K562 (cell line): Measurements from ENCODE around the gene PHKB. TPM values are rescaled to one million over a fixed set of nuclear protein-coding genes. Genes with fewer than 3 reads are reported as not detected.

Experiments used
- CTBP1 ChIP-seq: fragments of 450-650 bp; IDR thresholded peaks from 2 replicates; pipeline ENCODE4 v1.6.1; 2016; ENCODE audit warnings: borderline replicate concordance
- EP300 ChIP-seq: IDR thresholded peaks from 2 replicates; pipeline ENCODE4 v1.6.1; 2012; ENCODE audit warnings: low read length, improper control_type of control experiment
- ETV6 ChIP-seq, 3 experiments: fragments of 150-350 bp in 1 of 3; sonication (generic) in 1 of 3; formaldehyde crosslinking in 1 of 3; IDR thresholded peaks; 2 replicates each; pipeline versions ENCODE4 v1.6.1 to v1.8.0; 2014 to 2022; ENCODE audit warnings: borderline replicate concordance in 2 of 3, low read depth in 2 of 3, antibody characterized with exemption in 1 of 3, low read length in 1 of 3, mild to moderate bottlenecking in 1 of 3, missing genetic modification reagents in 1 of 3
- EWSR1 ChIP-seq: fragments of 450-650 bp; IDR thresholded peaks from 2 replicates; pipeline ENCODE4 v1.6.1; 2018; ENCODE audit warnings: borderline replicate concordance, mild to moderate bottlenecking, low read depth, moderate library complexity; ENCODE audit not compliant: partially characterized antibody
- FOXA1 ChIP-seq: fragments of 450-650 bp; IDR thresholded peaks from 2 replicates; pipeline ENCODE4 v1.6.1; 2016; ENCODE audit warnings: mild to moderate bottlenecking, borderline replicate concordance
- JUND ChIP-seq, 2 experiments: IDR thresholded peaks; 2 replicates in 1 of 2; 3 replicates in 1 of 2; pipeline ENCODE4 v1.6.1; 2011; ENCODE audit warnings: borderline replicate concordance in 2 of 2, low read depth in 2 of 2, low read length in 2 of 2, improper control_type of control experiment in 1 of 2, missing biosample characterization in 1 of 2, missing genetic modification characterization in 1 of 2, missing genetic modification reagents in 1 of 2
- KAT7 ChIP-seq: sonication (generic); formaldehyde crosslinking; IDR thresholded peaks from 2 replicates; pipeline ENCODE4 v1.8.0; 2022; ENCODE audit warnings: missing genetic modification reagents, mild to moderate bottlenecking, borderline replicate concordance
- KDM5B ChIP-seq: fragments of 200-600 bp; sonication (generic); IDR thresholded peaks from 2 replicates; pipeline ENCODE4 v1.6.1; 2012; ENCODE audit warnings: low read depth, mild to moderate bottlenecking, moderate library complexity, low read length, control low read depth, inconsistent platforms; ENCODE audit not compliant: insufficient replicate concordance
- KLF6 ChIP-seq: fragments of 250-450 bp; sonication (Bioruptor Pico); IDR thresholded peaks from 2 replicates; pipeline ENCODE4 v1.4.0; 2020; ENCODE audit warnings: mild to moderate bottlenecking, moderate library complexity, borderline replicate concordance
- MEF2D ChIP-seq: conservative IDR thresholded peaks from 2 replicates; pipeline ENCODE4 v1.6.1; 2016; ENCODE audit warnings: low read depth, missing genetic modification characterization, missing compliant biosample characterization
- MTA3 ChIP-seq: fragments of 450-650 bp; formaldehyde crosslinking; IDR thresholded peaks from 2 replicates; pipeline ENCODE4 v1.6.1; 2017; ENCODE audit warnings: mild to moderate bottlenecking, borderline replicate concordance
- NR1H2 ChIP-seq: sonication (generic); formaldehyde crosslinking; IDR thresholded peaks from 2 replicates; pipeline ENCODE4 v1.4.0; 2020; ENCODE audit warnings: mild to moderate bottlenecking, missing genetic modification reagents
- NR2F6 ChIP-seq: fragments of 450-650 bp; formaldehyde crosslinking; IDR thresholded peaks from 2 replicates; pipeline ENCODE4 v1.4.0; 2020; ENCODE audit warnings: mild to moderate bottlenecking
- SMARCE1 ChIP-seq: fragments of 450-650 bp; IDR thresholded peaks from 2 replicates; pipeline ENCODE4 v1.7.1; 2016; ENCODE audit warnings: mild to moderate bottlenecking
- SNIP1 ChIP-seq: fragments of 450-650 bp; IDR thresholded peaks from 2 replicates; pipeline ENCODE4 v1.7.1; 2017; ENCODE audit warnings: low read depth, mild to moderate bottlenecking
- SRSF1 ChIP-seq: fragments of 200-400 bp; formaldehyde crosslinking; IDR thresholded peaks from 2 replicates; pipeline ENCODE4 v1.6.1; 2017; ENCODE audit warnings: mild to moderate bottlenecking, low read depth, low read length, moderate library complexity
- TBL1XR1 ChIP-seq, 2 experiments: IDR thresholded peaks; 2 replicates each; pipeline ENCODE4 v1.6.1; 2012; ENCODE audit warnings: improper control_type of control experiment in 2 of 2, low read length in 2 of 2, mild to moderate bottlenecking in 1 of 2
- ZKSCAN1 ChIP-seq: fragments of 150-350 bp; IDR thresholded peaks from 2 replicates; pipeline ENCODE4 v1.6.1; 2016; ENCODE audit warnings: low read depth, low read length
- ZNF445 ChIP-seq: fragments of 250-450 bp; sonication (Bioruptor Pico); IDR thresholded peaks from 2 replicates; pipeline ENCODE4 v1.4.0; 2020; ENCODE audit warnings: low read depth, mild to moderate bottlenecking, moderate library complexity
- ZNF75A ChIP-seq: fragments of 450-650 bp; formaldehyde crosslinking; IDR thresholded peaks from 2 replicates; pipeline ENCODE4 v1.4.0; 2020; ENCODE audit warnings: mild to moderate bottlenecking
- polyA plus RNA-seq, 8 experiments: library from polyadenylated mRNA; depleted of rRNA in 4 of 8; stranded (reverse) in 5 of 8; unstranded in 3 of 8; fragments of >200 nt; fragmentation: Nextera tagmentation in 2 of 8; fragmentation: Illumina TruSeq in 1 of 8; extraction: Ambion mirVana in 2 of 8; extraction: Trizol in 1 of 8; gene quantifications; 2 replicates each; pipeline versions ENCODE4 v1.2.1 to v1.2.3, GENCODE V29; 2011 to 2014; ENCODE audit warnings: inconsistent platforms in 1 of 8, missing spikeins in 1 of 8
- total RNA-seq, 7 experiments: library from RNA; depleted of rRNA in 6 of 7; stranded (reverse); fragments of >200 nt in 6 of 7; fragmentation: Illumina TruSeq in 2 of 7; extraction: Trizol in 2 of 7; gene quantifications; 2 replicates each; pipeline versions ENCODE4 v1.2.1 to v1.2.3, GENCODE V29; 2011 to 2021; ENCODE audit warnings: low replicate concordance in 1 of 7
- TF ChIP-seq, protein P1 (sequence below): fragments of 250-450 bp; sonication (Bioruptor Pico); IDR thresholded peaks from 2 replicates; pipeline ENCODE4 v1.8.0; 2022; ENCODE audit warnings: inconsistent platforms
- TF ChIP-seq, protein P2 (sequence below): fragments of 250-450 bp; sonication (Bioruptor Pico); IDR thresholded peaks from 2 replicates; pipeline ENCODE4 v1.6.1; 2021; ENCODE audit warnings: mild to moderate bottlenecking
- TF ChIP-seq, protein P3 (sequence below), 3 experiments: IDR thresholded peaks in 2 of 3; conservative IDR thresholded peaks in 1 of 3; 2 replicates each; pipeline ENCODE4 v1.5.1; 2011 to 2012; ENCODE audit warnings: low read length in 3 of 3, mild to moderate bottlenecking in 3 of 3, control low read depth in 2 of 3, improper control_type of control experiment in 1 of 3, inconsistent platforms in 1 of 3, low read depth in 1 of 3, mixed read lengths in 1 of 3, moderate library complexity in 1 of 3; ENCODE audit not compliant: insufficient read depth in 2 of 3

Gene PHKB
- total and polyA plus RNA-seq, 9 of the 15 experiments (the other 6 are each of a cell fraction or from before 2014, with no cell fraction given): 24.7 to 92.3 (median 67.0) TPM

DNA sequence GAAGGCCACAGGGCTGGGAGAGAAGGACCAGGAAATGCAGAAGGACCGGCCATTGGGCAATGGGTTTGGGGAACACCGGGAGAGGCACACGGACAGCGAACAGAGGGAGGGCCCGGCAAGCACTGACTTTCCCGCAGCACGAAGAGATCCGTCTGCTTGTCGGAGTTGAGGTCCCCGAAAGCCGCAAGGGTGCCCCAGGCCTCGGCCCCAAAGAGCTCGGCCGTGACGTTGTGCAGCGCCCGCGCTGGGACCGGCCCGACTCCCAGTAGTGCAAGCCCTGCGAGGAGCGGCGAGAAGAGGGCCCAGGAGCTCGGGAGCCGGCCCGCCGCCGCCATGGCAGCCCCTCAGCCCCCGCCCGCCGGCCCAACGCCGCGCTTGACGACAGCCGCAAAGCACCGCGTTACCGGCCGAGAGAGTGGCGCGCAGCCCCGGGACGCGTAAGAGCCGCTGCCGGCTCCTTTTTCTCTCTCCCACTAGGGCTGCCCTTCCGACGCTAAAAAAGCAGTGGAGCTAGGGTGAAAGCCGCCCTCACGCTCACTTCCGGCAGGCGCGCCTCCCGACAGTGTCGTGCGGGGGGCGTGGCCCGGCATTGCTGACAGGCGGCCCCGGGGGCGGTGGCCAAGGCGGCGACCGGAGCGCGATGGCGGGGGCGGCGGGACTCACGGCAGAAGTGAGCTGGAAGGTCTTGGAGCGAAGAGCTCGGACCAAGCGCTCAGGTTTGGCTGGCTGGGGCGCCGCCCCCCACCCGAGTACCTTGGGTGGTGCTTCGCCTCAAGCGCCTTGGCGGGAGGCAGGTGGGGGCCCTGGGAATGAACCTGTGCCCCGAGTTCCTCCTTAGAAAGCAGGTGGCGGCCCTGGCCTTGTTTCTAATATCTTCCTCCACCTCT lies at the start of gene PHKB, which contains the start of gene ITFG1 (continued):
- TF ChIP-seq ETV6 (IDR thresholded peaks at IDR 0.05; ENCODE audit: borderline replicate concordance in 1 of 2, low read depth in 2 of 2, low read length in 1 of 2): 0 out of 4 replicates have a peak, but pooled peaks of 1 of the 2 experiments have one; percentile 17
- TF ChIP-seq ETV6 (CRISPR knock-in tag; IDR thresholded peaks at IDR 0.05; ENCODE audit: borderline replicate concordance): no peak
- no peak for TF ChIP-seq TBL1XR1 (IDR thresholded peaks at IDR 0.05; ENCODE audit: low read length in 2 of 2)
- TF ChIP-seq EP300: peak; percentile 30; the same call in 1 of the 2 replicates
- TF ChIP-seq EWSR1: no peak
- no peak for TF ChIP-seq MEF2D (tag)
- TF ChIP-seq CTBP1: peak; percentile 66
- TF ChIP-seq FOXA1: no peak
- TF ChIP-seq KLF6 (CRISPR knock-in tag): no peak
- peak; percentile 80; the same call in 1 of the 2 replicates for TF ChIP-seq MTA3
- no peak for TF ChIP-seq ZNF75A
- TF ChIP-seq SNIP1: no peak
- TF ChIP-seq, protein P1, sequence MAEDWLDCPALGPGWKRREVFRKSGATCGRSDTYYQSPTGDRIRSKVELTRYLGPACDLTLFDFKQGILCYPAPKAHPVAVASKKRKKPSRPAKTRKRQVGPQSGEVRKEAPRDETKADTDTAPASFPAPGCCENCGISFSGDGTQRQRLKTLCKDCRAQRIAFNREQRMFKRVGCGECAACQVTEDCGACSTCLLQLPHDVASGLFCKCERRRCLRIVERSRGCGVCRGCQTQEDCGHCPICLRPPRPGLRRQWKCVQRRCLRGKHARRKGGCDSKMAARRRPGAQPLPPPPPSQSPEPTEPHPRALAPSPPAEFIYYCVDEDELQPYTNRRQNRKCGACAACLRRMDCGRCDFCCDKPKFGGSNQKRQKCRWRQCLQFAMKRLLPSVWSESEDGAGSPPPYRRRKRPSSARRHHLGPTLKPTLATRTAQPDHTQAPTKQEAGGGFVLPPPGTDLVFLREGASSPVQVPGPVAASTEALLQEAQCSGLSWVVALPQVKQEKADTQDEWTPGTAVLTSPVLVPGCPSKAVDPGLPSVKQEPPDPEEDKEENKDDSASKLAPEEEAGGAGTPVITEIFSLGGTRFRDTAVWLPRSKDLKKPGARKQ (CRISPR knock-in tag): no peak
- no peak for TF ChIP-seq SRSF1
- TF ChIP-seq ZNF445 (CRISPR knock-in tag): no peak
- peak; percentile 31; the same call in 1 of the 2 replicates for TF ChIP-seq NR1H2
- TF ChIP-seq, protein P2, sequence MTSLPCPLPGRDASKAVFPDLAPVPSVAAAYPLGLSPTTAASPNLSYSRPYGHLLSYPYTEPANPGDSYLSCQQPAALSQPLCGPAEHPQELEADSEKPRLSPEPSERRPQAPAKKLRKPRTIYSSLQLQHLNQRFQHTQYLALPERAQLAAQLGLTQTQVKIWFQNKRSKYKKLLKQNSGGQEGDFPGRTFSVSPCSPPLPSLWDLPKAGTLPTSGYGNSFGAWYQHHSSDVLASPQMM (CRISPR knock-in tag): no peak
- TF ChIP-seq KDM5B: peak; percentile 82
- TF ChIP-seq KAT7: peak; percentile 32
- TF ChIP-seq SMARCE1: no peak
- TF ChIP-seq, protein P3, sequence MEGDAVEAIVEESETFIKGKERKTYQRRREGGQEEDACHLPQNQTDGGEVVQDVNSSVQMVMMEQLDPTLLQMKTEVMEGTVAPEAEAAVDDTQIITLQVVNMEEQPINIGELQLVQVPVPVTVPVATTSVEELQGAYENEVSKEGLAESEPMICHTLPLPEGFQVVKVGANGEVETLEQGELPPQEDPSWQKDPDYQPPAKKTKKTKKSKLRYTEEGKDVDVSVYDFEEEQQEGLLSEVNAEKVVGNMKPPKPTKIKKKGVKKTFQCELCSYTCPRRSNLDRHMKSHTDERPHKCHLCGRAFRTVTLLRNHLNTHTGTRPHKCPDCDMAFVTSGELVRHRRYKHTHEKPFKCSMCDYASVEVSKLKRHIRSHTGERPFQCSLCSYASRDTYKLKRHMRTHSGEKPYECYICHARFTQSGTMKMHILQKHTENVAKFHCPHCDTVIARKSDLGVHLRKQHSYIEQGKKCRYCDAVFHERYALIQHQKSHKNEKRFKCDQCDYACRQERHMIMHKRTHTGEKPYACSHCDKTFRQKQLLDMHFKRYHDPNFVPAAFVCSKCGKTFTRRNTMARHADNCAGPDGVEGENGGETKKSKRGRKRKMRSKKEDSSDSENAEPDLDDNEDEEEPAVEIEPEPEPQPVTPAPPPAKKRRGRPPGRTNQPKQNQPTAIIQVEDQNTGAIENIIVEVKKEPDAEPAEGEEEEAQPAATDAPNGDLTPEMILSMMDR (IDR thresholded peaks at IDR 0.05 in 2 of 3, conservative IDR thresholded peaks at IDR 0.05 in 1 of 3; ENCODE audit: insufficient read depth in 2 of 3, low read depth in 1 of 3, low read length in 3 of 3): peak in 1 of 3 experiments; percentile 23; a peak in 2 of 6 replicates
- no peak for TF ChIP-seq NR2F6 (CRISPR knock-in tag)
- no peak for TF ChIP-seq ZKSCAN1
- TF ChIP-seq JUND (IDR thresholded peaks at IDR 0.05; ENCODE audit: borderline replicate concordance, low read depth, low read length): 0 out of 2 replicates have a peak, but pooled peaks have one; percentile 8
- no peak; the same call in 2 of the 3 replicates for TF ChIP-seq JUND (tag; IDR thresholded peaks at IDR 0.05; ENCODE audit: borderline replicate concordance, low read depth, low read length)
